ACHN (cell line): ENCODE results near the gene PSMD6.

Experiments used
- DNase-seq: peaks from one replicate; pipeline ENCODE4 v3.0.0-alpha.2; 2015
- in situ Hi-C: cut with HindIII; loops from 2 replicates; pipeline ENCODE4 v1.10.0; 2017; ENCODE audit warnings: low sequenced_read_pairs, low pct_ligation_motif_present, low pct_unique_long_range_greater_than_20kb

PSMD6 gene

GRCh38 chr3:64023187-64023860 lies at the start of gene PSMD6:
PSMD6 (minus strand) TSS chr3:64023494; CDS start chr3:64023419, 75 bp downstream.
- in situ Hi-C loops: no loop called here
- peak; percentile 79 for DNase-seq

DNA sequence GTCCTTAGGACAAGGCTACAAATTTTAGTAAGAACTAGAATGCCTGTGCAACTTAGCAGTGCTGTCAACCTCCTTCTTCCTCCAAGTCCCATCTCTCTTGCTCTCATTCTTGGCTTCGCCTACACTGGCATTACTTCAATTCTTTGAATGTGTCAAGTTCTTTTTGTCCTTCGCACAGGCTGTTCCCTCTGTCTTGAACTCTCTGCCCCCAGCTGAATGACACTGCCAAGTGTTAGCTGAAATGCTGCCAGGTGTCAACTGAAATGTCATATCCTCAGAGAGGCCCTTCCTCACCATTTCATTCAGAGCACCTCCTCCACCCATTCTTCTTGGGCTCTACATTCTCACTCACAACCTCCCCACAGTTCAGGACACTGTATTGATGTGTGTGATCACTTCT lies 48.8 kb upstream of the PSMD6 start:
- in situ Hi-C loops: no loop called here
- no peak for DNase-seq

GRCh38 chr3:64070704-64071103 lies 47.4 kb upstream of the PSMD6 start:
- in situ Hi-C loops: no loop called here
- DNase-seq: no peak

DNA sequence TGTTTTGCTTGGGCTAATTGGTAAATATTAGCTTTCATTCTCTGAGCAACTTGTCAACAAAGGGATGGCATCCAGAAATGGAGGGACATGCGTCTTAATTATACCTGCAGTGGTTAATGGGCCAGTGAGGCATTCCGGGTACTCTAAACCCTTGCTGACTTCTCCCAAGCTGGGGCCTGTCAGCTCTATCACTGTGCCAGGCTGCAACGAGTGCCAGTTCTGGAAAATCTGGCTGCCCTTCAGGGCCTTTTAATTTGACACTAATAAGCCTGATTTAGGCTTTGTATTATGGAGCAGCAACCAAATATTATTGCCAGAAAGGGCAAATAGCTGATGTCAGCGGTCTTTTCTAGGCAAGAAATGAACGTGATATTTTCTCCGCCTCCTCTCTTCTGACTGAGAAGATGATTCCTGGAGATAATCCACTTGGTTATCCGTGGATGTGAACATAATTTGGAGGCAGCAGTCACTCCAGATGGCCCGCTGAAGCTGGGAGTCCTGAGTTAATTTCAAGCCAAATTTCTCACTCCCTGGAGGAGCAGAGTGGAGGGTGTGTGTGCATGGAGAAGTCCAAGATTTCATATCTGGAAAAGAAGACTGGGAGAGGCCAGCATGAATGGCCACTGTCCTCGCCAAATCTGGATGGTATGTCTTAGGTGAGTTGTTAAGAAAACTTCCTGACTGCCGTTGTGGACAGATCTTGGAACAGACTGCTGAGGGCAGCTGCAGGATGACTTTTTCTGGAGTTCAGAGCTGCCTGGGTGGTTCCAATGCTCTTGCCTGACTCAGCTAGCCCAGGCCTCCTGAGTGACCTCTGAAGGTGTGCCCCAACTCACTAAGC lies 44.4 kb upstream of the PSMD6 start:
- no peak for DNase-seq
- in situ Hi-C loops: no loop called here

DNA sequence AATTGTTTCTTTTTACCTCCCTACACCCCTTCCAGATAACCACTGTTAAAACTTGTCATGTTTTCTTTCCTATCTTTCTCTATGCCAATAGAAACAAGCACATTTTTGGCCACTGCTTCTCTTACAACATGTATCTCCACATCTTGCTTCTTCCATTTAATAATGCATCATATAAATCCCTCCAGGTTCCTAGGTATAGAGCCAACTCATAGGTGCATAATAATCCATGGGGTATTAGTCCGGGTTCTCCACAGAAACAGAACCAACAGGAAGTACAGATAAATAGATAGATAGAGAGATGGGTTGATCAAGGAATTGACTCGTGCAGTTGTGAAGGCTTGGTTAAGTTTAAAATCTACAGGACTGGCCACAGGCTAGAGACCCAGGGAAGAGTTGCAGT lies 41.5 kb upstream of the PSMD6 start:
- DNase-seq: no peak
- in situ Hi-C loops: no loop called here

DNA sequence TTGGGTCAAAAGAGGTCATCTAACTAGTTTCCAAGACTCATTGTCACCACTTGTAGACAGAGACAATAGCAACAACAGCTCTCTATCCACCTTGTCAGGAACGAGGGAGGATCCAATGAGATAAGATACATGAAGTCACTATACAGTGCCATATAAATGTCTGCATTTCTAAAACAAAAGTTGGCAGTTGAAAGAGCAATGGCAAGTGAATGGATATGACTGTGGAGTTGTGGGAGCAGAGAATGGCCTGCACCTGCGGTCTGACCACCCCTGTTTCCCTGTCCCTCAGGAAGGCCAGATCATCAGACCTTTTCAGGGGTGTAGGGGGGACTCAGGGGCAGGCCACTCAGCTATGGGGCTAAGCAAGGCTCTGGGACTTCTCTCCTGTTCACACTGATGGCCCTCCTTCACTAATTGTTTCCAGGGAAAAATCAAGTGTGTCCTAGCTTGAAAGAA lies 40.7 kb upstream of the PSMD6 start:
- in situ Hi-C loops: no loop called here
- no peak for DNase-seq

DNA sequence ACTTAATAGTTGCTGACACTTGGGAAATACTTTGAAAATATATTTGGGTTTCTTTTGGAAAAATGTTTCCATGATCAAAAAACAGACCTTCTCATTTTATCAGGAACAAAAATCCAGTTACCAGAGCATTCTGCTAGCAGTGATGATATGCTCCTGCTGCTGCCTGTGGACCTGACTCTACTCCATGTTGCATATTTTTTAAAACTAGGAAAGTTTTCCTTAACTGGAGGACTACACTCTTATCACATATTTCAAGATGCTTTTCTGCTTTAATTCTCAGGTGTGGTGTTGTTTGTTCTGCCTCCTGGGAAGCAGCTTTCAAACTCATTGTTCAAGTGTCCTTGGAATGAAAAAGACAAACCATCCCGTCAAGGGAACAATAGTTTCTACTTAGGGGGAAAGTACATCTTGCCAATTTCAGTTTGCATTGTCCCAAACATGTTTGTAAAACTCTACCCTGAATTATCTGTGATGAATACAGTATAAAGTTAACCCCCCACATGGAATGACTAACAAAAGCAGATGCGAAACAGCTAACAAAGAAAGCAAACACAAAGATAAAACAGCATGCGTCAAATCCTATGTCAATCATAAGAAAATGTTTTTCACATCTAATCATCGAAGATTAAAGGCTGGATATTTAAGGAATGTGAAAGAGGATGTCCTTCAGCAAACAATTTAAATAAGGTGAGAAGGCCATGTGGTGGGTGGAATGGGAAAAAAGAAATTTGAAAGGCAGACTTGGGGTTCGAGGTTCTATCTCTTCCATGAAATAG lies 40.1 kb upstream of the PSMD6 start:
- DNase-seq: no peak
- in situ Hi-C loops: no loop called here

DNA sequence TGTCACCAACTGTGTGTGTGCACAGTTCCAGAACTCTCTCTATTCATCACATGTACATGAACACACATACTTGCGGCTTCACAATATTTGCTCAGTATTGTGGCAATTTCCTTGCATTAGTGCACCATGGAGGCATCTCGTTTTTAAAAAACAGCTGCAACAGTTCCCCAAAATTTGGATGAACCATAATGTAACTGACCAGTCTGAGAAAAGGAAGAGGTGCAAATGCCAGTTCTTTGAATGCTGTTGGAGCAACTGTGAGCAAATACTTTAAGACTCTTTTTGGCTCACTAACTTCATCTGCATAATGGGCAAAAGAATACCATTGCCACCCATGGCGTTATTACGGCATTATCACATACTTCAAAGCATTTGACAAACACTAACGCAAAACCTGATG lies 38.3 kb upstream of the PSMD6 start:
- DNase-seq: no peak
- in situ Hi-C loops: no loop called here

GRCh38 chr3:64059484-64060175 lies 36.3 kb upstream of the PSMD6 start:
- in situ Hi-C loops: no loop called here
- no peak for DNase-seq

- no peak for DNase-seq
- in situ Hi-C loops: no loop called here
Observed at GRCh38 chr3:64058566-64058965, 35.3 kb upstream of the PSMD6 start.

DNA sequence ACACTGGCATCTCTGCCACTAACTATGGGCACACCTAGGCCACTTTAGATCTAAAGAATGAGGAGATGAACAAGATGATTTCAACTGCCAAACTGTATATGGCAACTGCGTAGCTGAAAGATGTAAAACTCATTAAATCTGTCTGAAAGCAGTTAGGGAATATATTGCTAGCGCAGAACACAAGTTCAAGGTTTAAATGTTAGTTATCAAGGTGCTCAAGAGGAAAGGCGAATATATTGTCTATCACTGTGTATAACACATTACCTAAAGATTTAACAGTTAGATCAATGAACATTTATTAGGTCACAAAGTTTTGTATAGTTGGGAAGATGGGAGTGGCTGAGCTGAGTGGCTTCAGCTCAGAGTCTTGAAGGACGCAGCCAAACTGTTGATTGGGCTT lies 33.9 kb upstream of the PSMD6 start:
- in situ Hi-C loops: no loop called here
- no peak for DNase-seq

DNA sequence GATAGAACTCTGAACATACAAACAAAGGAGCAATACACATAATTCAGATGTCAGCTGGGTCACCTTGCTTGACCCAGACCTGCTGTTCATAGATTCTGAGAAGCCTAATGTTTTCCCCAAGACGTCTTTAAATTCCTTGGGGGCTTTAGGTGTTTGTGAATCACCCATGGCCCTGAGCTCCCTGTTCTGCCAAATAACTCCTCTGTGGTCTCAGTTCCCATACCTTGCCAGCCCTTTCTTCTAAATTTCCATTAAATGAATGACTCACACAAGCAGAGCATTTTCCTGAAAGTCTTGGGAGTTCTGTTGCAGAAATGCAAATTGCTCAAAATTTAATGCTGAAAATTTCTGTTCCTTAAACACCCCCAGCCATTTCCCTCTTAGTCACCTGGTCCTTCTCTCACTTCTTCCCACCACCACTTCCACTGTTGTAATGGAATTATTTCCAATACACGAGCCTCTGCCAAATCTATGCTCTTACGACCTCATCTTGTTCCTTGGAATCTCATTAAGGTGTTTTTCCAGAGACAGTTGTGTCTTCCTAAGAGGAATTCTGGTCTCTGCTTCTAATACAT lies 33.4 kb upstream of the PSMD6 start:
- in situ Hi-C loops: no loop called here

DNA sequence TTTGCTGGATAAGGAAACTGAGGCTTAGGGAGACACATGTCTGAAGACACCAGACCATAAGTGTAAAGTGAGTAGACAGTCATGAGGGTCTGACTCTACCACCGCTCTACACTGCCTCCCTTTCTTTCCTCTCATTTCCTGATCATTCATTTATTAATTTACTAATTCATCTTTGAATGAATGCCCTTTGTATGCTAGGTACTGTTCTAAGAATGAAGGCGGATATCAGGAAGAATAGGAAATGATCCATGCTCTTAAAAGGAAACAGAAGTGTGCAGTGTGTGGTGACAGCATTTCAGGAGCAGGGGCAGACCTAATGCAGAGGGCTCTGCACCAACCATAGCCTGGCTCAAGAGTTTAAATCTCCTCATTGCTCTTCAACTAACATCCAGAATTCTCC lies 31.8 kb upstream of the PSMD6 start:
- in situ Hi-C loops: no loop called here
- DNase-seq: no peak

More for the DNA sequence above, 33.4 kb upstream of the PSMD6 start:
- DNase-seq: no peak

DNA sequence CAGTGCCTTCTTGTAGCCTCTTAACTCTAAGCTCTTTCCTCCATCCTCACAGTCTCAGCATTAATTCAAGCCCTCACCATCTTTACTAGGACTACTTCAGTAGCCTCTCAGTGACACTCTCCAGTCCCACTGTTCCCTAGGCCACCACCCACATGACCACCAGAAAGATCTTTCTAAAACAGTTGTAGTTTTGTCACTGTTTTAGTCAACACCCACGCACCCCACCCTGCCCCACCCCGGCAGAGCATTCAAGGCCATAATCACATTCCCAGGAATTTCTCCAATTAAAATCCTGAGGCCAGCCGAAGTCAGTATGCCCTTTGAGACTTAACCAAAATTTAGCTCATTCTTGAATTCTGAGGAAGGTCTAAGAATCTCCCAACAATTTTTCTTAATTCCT lies 31.2 kb upstream of the PSMD6 start:
- no peak for DNase-seq
- in situ Hi-C loops: no loop called here

- no peak for DNase-seq
- in situ Hi-C loops: no loop called here
Observed at GRCh38 chr3:64053581-64053980, 30.3 kb upstream of the PSMD6 start.

GRCh38 chr3:64053117-64053516 lies 29.8 kb upstream of the PSMD6 start:
- in situ Hi-C loops: no loop called here
- no peak for DNase-seq

- no peak for DNase-seq
- in situ Hi-C loops: loop anchor here (25.0 kb wide), 1 partner anchor 412 kb away; no protein-coding TSS in a partner anchor
Observed at GRCh38 chr3:64049832-64050231, 26.5 kb upstream of the PSMD6 start.

GRCh38 chr3:64049136-64049535 lies 25.8 kb upstream of the PSMD6 start:
- DNase-seq: peak; percentile 14
- in situ Hi-C loops: loop anchor here (25.0 kb wide), 1 partner anchor 413 kb away; no protein-coding TSS in a partner anchor
